BLaER1 treated with 17β-estradiol and CSF1 and Interleukin-3, amounts not matched to agents 10 nM and 100 nM (cell line): ENCODE results near the gene EYA3.

Experiments
- H3K27ac ChIP-seq, 11 experiments: shearing (Covaris generic); formaldehyde crosslinking; 2 replicates each; pipeline ENCODE4 v1.8.1; 2022
- H3K27me3 ChIP-seq, 11 experiments: shearing (Covaris generic); formaldehyde crosslinking; 2 replicates each; pipeline ENCODE4 v1.8.1; 2022
- H3K36me3 ChIP-seq, 11 experiments: shearing (Covaris generic); formaldehyde crosslinking; 2 replicates each; pipeline ENCODE4 v1.8.1; 2022
- H3K4me1 ChIP-seq, 10 experiments: shearing (Covaris generic); formaldehyde crosslinking; 2 replicates each; pipeline ENCODE4 v1.8.1; 2022
- H3K4me2 ChIP-seq, 11 experiments: shearing (Covaris generic); formaldehyde crosslinking; 2 replicates each; pipeline ENCODE4 v1.8.1; 2022
- H3K4me3 ChIP-seq, 10 experiments: shearing (Covaris generic); formaldehyde crosslinking; 2 replicates each; pipeline ENCODE4 v1.8.1; 2022
- H3K9ac ChIP-seq, 11 experiments: shearing (Covaris generic); formaldehyde crosslinking; 2 replicates each; pipeline ENCODE4 v1.8.1; 2022
- H3K9me3 ChIP-seq, 11 experiments: shearing (Covaris generic); formaldehyde crosslinking; replicated peaks in 1 of 11; 2 replicates each; pipeline ENCODE4 v1.8.1; 2022
- H4K20me1 ChIP-seq, 11 experiments: shearing (Covaris generic); formaldehyde crosslinking; 2 replicates each; pipeline ENCODE4 v1.8.1; 2022
- Cebpa-rat ChIP-seq, 11 experiments: shearing (Covaris generic); IDR thresholded peaks; 2 replicates each; pipeline ENCODE4 v1.8.1; 2022

Gene EYA3

DNA sequence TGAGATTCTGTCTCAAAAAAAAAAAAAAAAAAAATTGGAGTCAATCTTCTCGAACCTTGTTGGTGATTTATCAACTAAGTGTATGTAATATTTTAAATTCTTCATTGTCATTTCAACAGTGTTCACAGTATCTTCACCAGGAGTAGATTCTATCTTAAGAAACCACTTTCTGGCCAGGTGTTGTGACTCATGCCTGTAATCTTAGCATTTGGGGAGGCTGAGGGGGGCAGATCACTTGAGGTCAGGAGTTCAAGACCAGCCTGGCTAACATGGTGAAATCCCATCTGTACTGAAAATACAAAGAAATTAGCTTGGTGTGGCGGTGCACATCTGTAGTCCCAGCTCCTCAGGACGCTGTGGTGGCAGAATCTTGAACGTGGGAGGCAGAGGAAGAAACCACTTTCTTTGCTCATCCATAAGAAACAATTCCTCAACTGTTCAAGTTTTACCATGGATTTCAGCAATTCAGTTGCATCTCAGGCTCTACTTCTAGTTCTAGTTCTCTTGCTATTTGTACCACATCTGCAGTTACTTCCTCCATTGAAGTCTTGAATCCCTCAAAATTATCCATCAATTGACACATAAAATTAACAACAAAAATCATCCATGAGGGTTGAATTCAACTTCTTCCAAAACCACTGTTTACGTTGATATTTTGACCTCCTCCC is 30.4 kb upstream of the EYA3 start:
- Histone ChIP-seq H3K4me2 (peak overlapping the region in 2 of 11 experiments; percentile 15 to 16; a peak in 1 of 22 replicates), H3K27me3 (no peaks in the 10 kb centered on the region), H3K27ac (0 out of 22 replicates have a peak overlapping the region, but pooled peaks of 1 of the 11 experiments have one; percentile 4), H3K4me1 (peaks cover 6 to 99% (median 45%) of the 10 kb centered on the region in 10 experiments; a peak in 19 of 20 replicates), H3K4me3 (no peak overlapping the region), H3K9me3 (peaks cover 0 to 20% (median 0%) of the 10 kb centered on the region in 11 experiments; a peak in 7 of 22 replicates), H3K36me3 (no peaks in the 10 kb centered on the region), H4K20me1 (no peaks in the 10 kb centered on the region), H3K9ac (no peak overlapping the region)
- TF ChIP-seq Cebpa-rat (IDR thresholded peaks at IDR 0.05), result no peak

DNA sequence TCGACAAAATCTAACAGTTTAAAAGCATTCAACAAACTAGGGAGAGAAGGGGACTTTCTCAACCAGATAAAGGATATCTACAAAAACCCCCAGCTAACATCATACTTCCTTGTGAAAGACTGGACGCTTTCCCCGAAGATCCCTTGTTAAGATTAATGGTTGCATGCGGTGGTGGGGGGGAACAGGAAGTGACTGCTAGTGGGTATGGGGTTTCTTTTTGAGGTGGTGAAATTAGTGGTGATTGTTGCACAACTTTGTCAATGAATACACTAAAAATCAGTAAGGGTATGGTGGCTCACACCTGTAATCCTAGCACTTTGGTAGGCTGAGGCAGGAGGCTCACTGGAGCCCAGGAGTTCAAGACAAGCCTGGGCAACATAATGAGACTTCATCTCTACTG is 26.9 kb upstream of the EYA3 start:
- no peaks in the 10 kb centered on the region for H3K36me3 ChIP-seq
- H3K27me3 ChIP-seq, result no peaks in the 10 kb centered on the region
- H4K20me1 ChIP-seq, result no peaks in the 10 kb centered on the region
- TF ChIP-seq Cebpa-rat (IDR thresholded peaks at IDR 0.05), result peak; percentile 59 to 95 (median 85); a peak in 20 of 22 replicates
- no peak overlapping the region; a peak in 1 of 20 replicates for H3K4me3 ChIP-seq
- H3K27ac ChIP-seq, result peak overlapping the region; percentile 16 to 97 (median 64); a peak in 19 of 22 replicates
- peak overlapping the region in 6 of 11 experiments; percentile 29 to 79 (median 58); a peak in 12 of 22 replicates for H3K9ac ChIP-seq
- peak overlapping the region in 9 of 11 experiments; percentile 42 to 86 (median 57); a peak in 17 of 22 replicates for H3K4me2 ChIP-seq
- peaks cover 0 to 99% (median 51%) of the 10 kb centered on the region in 10 experiments; a peak in 18 of 20 replicates for H3K4me1 ChIP-seq
- peaks cover 0 to 13% (median 0%) of the 10 kb centered on the region in 11 experiments; a peak in 6 of 22 replicates for H3K9me3 ChIP-seq

DNA sequence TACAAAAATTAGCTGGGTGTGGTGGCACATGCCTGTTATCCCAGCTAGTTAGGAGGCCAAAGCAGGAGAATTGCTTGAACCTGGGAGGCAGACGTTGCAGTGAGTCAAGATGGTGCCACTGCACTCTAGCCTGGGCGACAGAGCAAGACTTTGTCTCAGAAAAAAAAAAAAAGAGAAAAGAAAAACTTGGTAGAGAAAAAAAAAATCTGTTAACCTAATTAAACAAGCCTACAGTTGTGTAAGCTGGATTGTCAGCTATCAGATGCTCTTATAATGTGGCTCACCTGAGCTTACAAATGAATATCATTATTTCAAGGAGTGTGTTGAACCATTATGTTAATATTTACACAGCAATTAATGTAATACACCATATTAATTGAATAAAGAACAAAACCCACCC is 26.4 kb upstream of the EYA3 start:
- Histone ChIP-seq H3K36me3 (no peaks in the 10 kb centered on the region), H4K20me1 (no peaks in the 10 kb centered on the region), H3K27ac (peak overlapping the region; percentile 10 to 97 (median 64); a peak in 17 of 22 replicates), H3K9ac (peak overlapping the region in 5 of 11 experiments; percentile 46 to 79 (median 65); a peak in 10 of 22 replicates), H3K4me1 (peaks cover 0 to 100% (median 51%) of the 10 kb centered on the region in 10 experiments; a peak in 18 of 20 replicates), H3K9me3 (peaks cover 0 to 13% (median 0%) of the 10 kb centered on the region in 11 experiments; a peak in 6 of 22 replicates), H3K4me2 (peak overlapping the region in 8 of 11 experiments; percentile 42 to 86 (median 63); a peak in 15 of 22 replicates), H3K27me3 (no peaks in the 10 kb centered on the region), H3K4me3 (no peak overlapping the region; a peak in 1 of 20 replicates)
- no peak for TF ChIP-seq Cebpa-rat (IDR thresholded peaks at IDR 0.05)

DNA sequence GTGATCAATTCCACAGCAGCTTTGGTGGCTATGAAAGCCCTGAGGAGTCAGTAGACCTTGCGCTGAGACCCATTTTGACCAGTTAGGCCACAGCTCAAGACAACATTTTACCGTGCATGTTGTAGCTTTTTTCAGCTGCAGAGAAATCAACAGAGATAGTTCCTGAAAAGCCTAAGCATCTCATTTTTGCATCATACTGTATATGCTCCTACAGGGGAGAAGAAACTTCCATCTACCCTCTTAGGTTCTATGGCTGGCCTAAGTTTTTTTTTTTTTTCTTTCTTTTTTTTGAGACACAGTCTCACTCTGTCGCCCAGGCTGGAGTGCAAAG is 24.8 kb upstream of the EYA3 start:
- H3K27me3 ChIP-seq, result no peaks in the 10 kb centered on the region
- H3K9ac ChIP-seq, result peak overlapping the region in 4 of 11 experiments; percentile 17 to 79 (median 70); a peak in 5 of 22 replicates
- TF ChIP-seq Cebpa-rat (IDR thresholded peaks at IDR 0.05), result no peak
- H4K20me1 ChIP-seq, result no peaks in the 10 kb centered on the region
- no peak overlapping the region for H3K4me3 ChIP-seq
- peak overlapping the region in 6 of 11 experiments; percentile 45 to 86 (median 78); a peak in 11 of 22 replicates for H3K4me2 ChIP-seq
- H3K36me3 ChIP-seq, result no peaks in the 10 kb centered on the region
- H3K27ac ChIP-seq, result peak overlapping the region in 6 of 11 experiments; percentile 20 to 97 (median 87); a peak in 12 of 22 replicates
- peaks cover 0 to 99% (median 49%) of the 10 kb centered on the region in 10 experiments; a peak in 18 of 20 replicates for H3K4me1 ChIP-seq
- peaks cover 0 to under 1% (median 0%) of the 10 kb centered on the region in 11 experiments; a peak in 1 of 22 replicates for H3K9me3 ChIP-seq

- Histone ChIP-seq H3K27me3 (no peaks in the 10 kb centered on the region), H3K9ac (peak overlapping the region in 3 of 11 experiments; percentile 17 to 79 (median 74); a peak in 6 of 22 replicates)
- TF ChIP-seq Cebpa-rat (IDR thresholded peaks at IDR 0.05), result no peak; a peak in 1 of 22 replicates
Measured at GRCh38 chr1:28112388-28113241, 24.2 kb upstream of the EYA3 start.

DNA sequence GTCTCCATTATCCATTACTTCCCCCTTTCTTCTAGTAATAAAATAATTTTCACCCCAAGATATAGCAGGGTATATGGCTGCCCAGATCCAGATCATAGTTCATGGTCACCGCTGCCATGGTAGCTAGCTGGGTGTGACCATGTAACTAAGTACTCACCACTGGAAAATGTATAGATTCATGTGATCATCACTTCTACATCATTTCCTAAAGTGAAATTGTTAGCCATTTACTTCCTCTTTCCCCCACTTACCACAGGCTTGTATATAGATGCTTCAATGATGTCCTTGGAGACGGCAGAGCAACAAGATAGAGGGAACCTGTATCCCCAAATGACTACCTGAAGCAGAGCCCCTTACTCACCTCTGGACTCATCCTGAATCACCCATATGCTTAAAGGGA is 22.7 kb upstream of the EYA3 start:
- peak overlapping the region in 7 of 11 experiments; percentile 30 to 86 (median 69); a peak in 13 of 22 replicates for H3K4me2 ChIP-seq
- peak overlapping the region in 7 of 11 experiments; percentile 9 to 97 (median 79); a peak in 12 of 22 replicates for H3K27ac ChIP-seq
- no peaks in the 10 kb centered on the region for H3K27me3 ChIP-seq
- TF ChIP-seq Cebpa-rat (IDR thresholded peaks at IDR 0.05), result no peak
- H3K36me3 ChIP-seq, result no peaks in the 10 kb centered on the region
- no peaks in the 10 kb centered on the region for H4K20me1 ChIP-seq
- no peak overlapping the region for H3K4me3 ChIP-seq
- peak overlapping the region in 4 of 11 experiments; percentile 49 to 81 (median 76); a peak in 8 of 22 replicates for H3K9ac ChIP-seq
- H3K4me1 ChIP-seq, result peaks cover 0 to 96% (median 47%) of the 10 kb centered on the region in 10 experiments; a peak in 18 of 20 replicates
- no peaks in the 10 kb centered on the region for H3K9me3 ChIP-seq

More at GRCh38 chr1:28112388-28113241, 24.2 kb upstream of the EYA3 start:
- no peak overlapping the region for H3K4me3 ChIP-seq
- no peaks in the 10 kb centered on the region for H4K20me1 ChIP-seq
- H3K4me1 ChIP-seq, result peaks cover 0 to 100% (median 49%) of the 10 kb centered on the region in 10 experiments; a peak in 18 of 20 replicates
- H3K9me3 ChIP-seq, result no peaks in the 10 kb centered on the region
- H3K36me3 ChIP-seq, result no peaks in the 10 kb centered on the region
- H3K27ac ChIP-seq, result peak overlapping the region in 6 of 11 experiments; percentile 20 to 97 (median 87); a peak in 12 of 22 replicates
- peak overlapping the region in 6 of 11 experiments; percentile 45 to 86 (median 78); a peak in 11 of 22 replicates for H3K4me2 ChIP-seq

DNA sequence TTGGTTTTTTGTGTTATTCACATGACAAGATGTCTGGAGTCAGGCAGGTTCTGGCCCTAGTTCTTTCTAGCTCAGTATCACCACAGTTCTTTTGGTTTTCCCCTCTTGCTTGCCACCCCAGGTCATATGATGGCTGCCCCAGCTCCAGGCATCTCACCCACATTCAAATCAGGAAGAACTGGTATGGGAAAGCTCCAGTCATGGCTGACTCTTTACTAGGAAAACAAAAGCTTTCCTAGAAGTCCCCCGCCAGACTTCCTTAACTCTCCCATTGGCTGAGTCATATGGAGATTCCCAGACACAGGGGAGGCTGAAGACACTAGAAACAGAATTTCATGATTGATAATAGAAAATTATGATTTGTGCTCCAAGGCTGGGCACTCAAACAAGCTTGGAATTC is 22.1 kb upstream of the EYA3 start:
- Histone ChIP-seq H3K4me2 (peak overlapping the region in 7 of 11 experiments; percentile 30 to 86 (median 69); a peak in 12 of 22 replicates), H3K9ac (peak overlapping the region in 4 of 11 experiments; percentile 24 to 81 (median 76); a peak in 7 of 22 replicates), H3K27ac (peak overlapping the region in 7 of 11 experiments; percentile 9 to 97 (median 79); a peak in 12 of 22 replicates), H3K4me1 (peaks cover 0 to 90% (median 43%) of the 10 kb centered on the region in 10 experiments; a peak in 18 of 20 replicates), H3K27me3 (no peaks in the 10 kb centered on the region), H3K9me3 (no peaks in the 10 kb centered on the region), H4K20me1 (no peaks in the 10 kb centered on the region), H3K36me3 (no peaks in the 10 kb centered on the region), H3K4me3 (no peak overlapping the region)
- TF ChIP-seq Cebpa-rat (IDR thresholded peaks at IDR 0.05), result no peak

- H3K4me3 ChIP-seq, result no peak overlapping the region
- no peak overlapping the region; a peak in 1 of 22 replicates for H3K9ac ChIP-seq
- peak overlapping the region in 4 of 11 experiments; percentile 5 to 97 (median 96); a peak in 7 of 22 replicates for H3K27ac ChIP-seq
- H3K9me3 ChIP-seq, result no peaks in the 10 kb centered on the region
- TF ChIP-seq Cebpa-rat (IDR thresholded peaks at IDR 0.05), result no peak
- peaks cover 0 to 88% (median 33%) of the 10 kb centered on the region in 10 experiments; a peak in 15 of 20 replicates for H3K4me1 ChIP-seq
- no peaks in the 10 kb centered on the region for H3K36me3 ChIP-seq
- no peaks in the 10 kb centered on the region for H4K20me1 ChIP-seq
- no peaks in the 10 kb centered on the region for H3K27me3 ChIP-seq
- H3K4me2 ChIP-seq, result peak overlapping the region in 4 of 11 experiments; percentile 9 to 86 (median 84); a peak in 7 of 22 replicates
Measured at GRCh38 chr1:28109639-28110038, 21.2 kb upstream of the EYA3 start.
